ENCODE measurements around the gene HPS1.

HPS1 gene

GRCh38 chr10:98402931-98403718, 43.6 kb downstream of the HPS1 start:
- Histone ChIP-seq H3K27me3 (replicated peaks; ENCODE audit: insufficient read depth, low read length) (no peaks in the 10 kb centered on the region), H3K9me2 (replicated peaks; ENCODE audit: insufficient read depth, low read length) (no peaks in the 10 kb centered on the region), H3K9me3 (replicated peaks; ENCODE audit: insufficient read depth, low read length) (no peaks in the 10 kb centered on the region), H3F3A (ENCODE audit: insufficient read depth, low read length) (no peaks in the 10 kb centered on the region), H3K4me3 (ENCODE audit: low read length) (no peak overlapping the region), H3K4me2 (ENCODE audit: low read depth, low read length) (no peak overlapping the region), H3K36me3 (replicated peaks; ENCODE audit: insufficient read depth, low read length) (no peaks in the 10 kb centered on the region), H3K79me2 (ENCODE audit: low read length) (no peaks in the 10 kb centered on the region), H3K27ac (ENCODE audit: low read length) (no peak overlapping the region), H4K20me1 (ENCODE audit: insufficient read depth, low read length) (no peaks in the 10 kb centered on the region), H2AFZ (ENCODE audit: low read length) (no peak overlapping the region), H3K4me1 (ENCODE audit: low read length) (peaks cover 9% of the 10 kb centered on the region), H3K9ac (ENCODE audit: low read length) (no peak overlapping the region)
- TF ChIP-seq EZH2 (optimal IDR thresholded peaks at IDR 0.05; ENCODE audit: low read depth, low read length) (no peak), CTCF (IDR thresholded peaks at IDR 0.05; ENCODE audit: low read length) (no peak), EZH2phosphoT487 (IDR thresholded peaks at IDR 0.05; ENCODE audit: low read length) (no peak)
- DNase-seq: no peak

GRCh38 chr10:98402478-98402877, 44.3 kb downstream of the HPS1 start:
- H3K4me2 ChIP-seq (ENCODE audit: low read depth, low read length): no peak overlapping the region
- H3K4me1 ChIP-seq (ENCODE audit: low read length): peaks cover 9% of the 10 kb centered on the region
- H2AFZ ChIP-seq (ENCODE audit: low read length): no peak overlapping the region

GRCh38 chr10:98400482-98400881, 46.3 kb downstream of the HPS1 start:
- DNase-seq: no peak
- Histone ChIP-seq H3K4me1 (ENCODE audit: low read length) (peaks cover 9% of the 10 kb centered on the region), H3K9ac (ENCODE audit: low read length) (no peak overlapping the region), H4K20me1 (ENCODE audit: insufficient read depth, low read length) (no peaks in the 10 kb centered on the region), H3K79me2 (ENCODE audit: low read length) (no peaks in the 10 kb centered on the region), H3K27ac (ENCODE audit: low read length) (no peak overlapping the region), H3K9me3 (replicated peaks; ENCODE audit: insufficient read depth, low read length) (no peaks in the 10 kb centered on the region), H3F3A (ENCODE audit: insufficient read depth, low read length) (no peaks in the 10 kb centered on the region), H3K9me2 (replicated peaks; ENCODE audit: insufficient read depth, low read length) (no peaks in the 10 kb centered on the region), H3K27me3 (replicated peaks; ENCODE audit: insufficient read depth, low read length) (no peaks in the 10 kb centered on the region), H2AFZ (ENCODE audit: low read length) (no peak overlapping the region), H3K4me3 (ENCODE audit: low read length) (no peak overlapping the region), H3K36me3 (replicated peaks; ENCODE audit: insufficient read depth, low read length) (no peaks in the 10 kb centered on the region), H3K4me2 (ENCODE audit: low read depth, low read length) (no peak overlapping the region)
- TF ChIP-seq EZH2phosphoT487 (IDR thresholded peaks at IDR 0.05; ENCODE audit: low read length): no peak
- no peak for TF ChIP-seq EZH2 (optimal IDR thresholded peaks at IDR 0.05; ENCODE audit: low read depth, low read length)
- no peak for TF ChIP-seq CTCF (IDR thresholded peaks at IDR 0.05; ENCODE audit: low read length)

More at GRCh38 chr10:98402478-98402877, 44.3 kb downstream of the HPS1 start:
- H3K36me3 ChIP-seq (replicated peaks; ENCODE audit: insufficient read depth, low read length): no peaks in the 10 kb centered on the region
- H3K9me3 ChIP-seq (replicated peaks; ENCODE audit: insufficient read depth, low read length): no peaks in the 10 kb centered on the region
- DNase-seq: no peak
- no peak overlapping the region for H3K9ac ChIP-seq (ENCODE audit: low read length)
- no peaks in the 10 kb centered on the region for H3F3A ChIP-seq (ENCODE audit: insufficient read depth, low read length)
- no peak overlapping the region for H3K4me3 ChIP-seq (ENCODE audit: low read length)
- no peaks in the 10 kb centered on the region for H3K79me2 ChIP-seq (ENCODE audit: low read length)
- no peaks in the 10 kb centered on the region for H3K9me2 ChIP-seq (replicated peaks; ENCODE audit: insufficient read depth, low read length)
- TF ChIP-seq EZH2 (optimal IDR thresholded peaks at IDR 0.05; ENCODE audit: low read depth, low read length): no peak
- TF ChIP-seq CTCF (IDR thresholded peaks at IDR 0.05; ENCODE audit: low read length): no peak
- no peak for TF ChIP-seq EZH2phosphoT487 (IDR thresholded peaks at IDR 0.05; ENCODE audit: low read length)
- H3K27ac ChIP-seq (ENCODE audit: low read length): no peak overlapping the region
- no peaks in the 10 kb centered on the region for H3K27me3 ChIP-seq (replicated peaks; ENCODE audit: insufficient read depth, low read length)
- H4K20me1 ChIP-seq (ENCODE audit: insufficient read depth, low read length): no peaks in the 10 kb centered on the region

All from MM.1S (cell line).